ENCODE results near the gene ZNF467.

Gene ZNF467

DNA sequence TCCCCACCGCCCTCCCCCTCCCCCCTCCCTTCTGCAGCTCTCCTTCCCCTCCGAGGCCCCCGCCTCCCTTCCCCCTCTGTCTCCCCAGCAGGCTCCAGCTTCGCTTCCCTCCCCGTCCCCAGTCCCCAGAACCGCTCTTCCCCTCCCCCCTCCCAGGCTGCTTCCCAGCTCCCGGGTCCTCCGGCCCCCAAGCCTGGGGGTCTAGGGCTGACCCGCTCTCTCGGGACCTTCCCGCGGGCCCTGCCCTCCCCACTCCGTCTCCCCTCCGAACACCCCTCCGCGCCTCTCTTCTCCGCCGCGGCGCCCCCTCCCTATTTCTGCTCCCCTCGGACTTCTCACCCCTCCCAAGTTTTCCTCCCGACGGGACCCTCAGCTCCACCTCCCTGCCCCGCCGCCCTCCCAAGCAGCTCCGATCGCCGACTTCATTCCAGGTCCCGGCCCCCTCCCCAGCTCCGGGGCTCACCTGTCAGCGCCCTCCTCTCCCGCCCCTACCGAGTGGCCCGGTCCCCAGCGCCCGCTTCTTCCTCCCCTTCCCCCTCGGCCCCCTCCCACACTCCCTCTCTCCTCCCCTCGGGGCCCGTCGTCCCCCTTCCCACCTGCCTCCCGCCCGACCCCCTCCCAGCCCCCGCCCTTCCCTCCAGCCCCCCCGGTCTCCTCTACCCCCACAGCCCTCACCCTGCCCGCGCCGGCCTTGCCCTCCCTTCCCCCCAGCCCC lies 990 bp downstream of the ZNF467 start:
- Histone ChIP-seq H3K4me1 (ENCODE audit: low read depth, poor library complexity, severe bottlenecking) (peaks cover 9% of the 10 kb centered on the region), H3K4me3 (IDR thresholded peaks at IDR 0.05; ENCODE audit: insufficient read depth, low read depth, low read length) (no peak overlapping the region), H3K79me2 (ENCODE audit: insufficient read depth, low read depth) (no peaks in the 10 kb centered on the region), H3K27me3 (ENCODE audit: insufficient read depth, low read depth) (peaks cover 37% of the 10 kb centered on the region), H3K4me2 (peak overlapping the region; percentile 60), H4K20me1 (ENCODE audit: insufficient read depth) (no peaks in the 10 kb centered on the region), H3K27ac (no peak overlapping the region), H2AFZ (ENCODE audit: low read depth) (peak overlapping the region; percentile 47; the same call in 1 of the 2 replicates), H3K36me3 (ENCODE audit: insufficient read depth) (no peaks in the 10 kb centered on the region), H3K9ac (no peak overlapping the region)
- TF ChIP-seq, protein P1, sequence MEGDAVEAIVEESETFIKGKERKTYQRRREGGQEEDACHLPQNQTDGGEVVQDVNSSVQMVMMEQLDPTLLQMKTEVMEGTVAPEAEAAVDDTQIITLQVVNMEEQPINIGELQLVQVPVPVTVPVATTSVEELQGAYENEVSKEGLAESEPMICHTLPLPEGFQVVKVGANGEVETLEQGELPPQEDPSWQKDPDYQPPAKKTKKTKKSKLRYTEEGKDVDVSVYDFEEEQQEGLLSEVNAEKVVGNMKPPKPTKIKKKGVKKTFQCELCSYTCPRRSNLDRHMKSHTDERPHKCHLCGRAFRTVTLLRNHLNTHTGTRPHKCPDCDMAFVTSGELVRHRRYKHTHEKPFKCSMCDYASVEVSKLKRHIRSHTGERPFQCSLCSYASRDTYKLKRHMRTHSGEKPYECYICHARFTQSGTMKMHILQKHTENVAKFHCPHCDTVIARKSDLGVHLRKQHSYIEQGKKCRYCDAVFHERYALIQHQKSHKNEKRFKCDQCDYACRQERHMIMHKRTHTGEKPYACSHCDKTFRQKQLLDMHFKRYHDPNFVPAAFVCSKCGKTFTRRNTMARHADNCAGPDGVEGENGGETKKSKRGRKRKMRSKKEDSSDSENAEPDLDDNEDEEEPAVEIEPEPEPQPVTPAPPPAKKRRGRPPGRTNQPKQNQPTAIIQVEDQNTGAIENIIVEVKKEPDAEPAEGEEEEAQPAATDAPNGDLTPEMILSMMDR (conservative IDR thresholded peaks at IDR 0.05; ENCODE audit: low read depth, low read length), result no peak

GRCh38 chr7:149771720-149772240 lies 1.6 kb downstream of the ZNF467 start:
- Histone ChIP-seq H2AFZ (ENCODE audit: low read depth) (peak overlapping the region; percentile 68; the same call in 1 of the 2 replicates), H3K79me2 (ENCODE audit: insufficient read depth, low read depth) (no peaks in the 10 kb centered on the region), H3K9ac (no peak overlapping the region), H3K4me1 (ENCODE audit: low read depth, poor library complexity, severe bottlenecking) (peaks cover 9% of the 10 kb centered on the region), H3K4me3 (IDR thresholded peaks at IDR 0.05; ENCODE audit: insufficient read depth, low read depth, low read length) (no peak overlapping the region), H3K27ac (no peak overlapping the region), H3K36me3 (ENCODE audit: insufficient read depth) (no peaks in the 10 kb centered on the region), H4K20me1 (ENCODE audit: insufficient read depth) (no peaks in the 10 kb centered on the region), H3K27me3 (ENCODE audit: insufficient read depth, low read depth) (peaks cover 32% of the 10 kb centered on the region), H3K4me2 (no peak overlapping the region; the same call in 1 of the 2 replicates)
- TF ChIP-seq, protein P1 (conservative IDR thresholded peaks at IDR 0.05; ENCODE audit: low read depth, low read length), result no peak

DNA sequence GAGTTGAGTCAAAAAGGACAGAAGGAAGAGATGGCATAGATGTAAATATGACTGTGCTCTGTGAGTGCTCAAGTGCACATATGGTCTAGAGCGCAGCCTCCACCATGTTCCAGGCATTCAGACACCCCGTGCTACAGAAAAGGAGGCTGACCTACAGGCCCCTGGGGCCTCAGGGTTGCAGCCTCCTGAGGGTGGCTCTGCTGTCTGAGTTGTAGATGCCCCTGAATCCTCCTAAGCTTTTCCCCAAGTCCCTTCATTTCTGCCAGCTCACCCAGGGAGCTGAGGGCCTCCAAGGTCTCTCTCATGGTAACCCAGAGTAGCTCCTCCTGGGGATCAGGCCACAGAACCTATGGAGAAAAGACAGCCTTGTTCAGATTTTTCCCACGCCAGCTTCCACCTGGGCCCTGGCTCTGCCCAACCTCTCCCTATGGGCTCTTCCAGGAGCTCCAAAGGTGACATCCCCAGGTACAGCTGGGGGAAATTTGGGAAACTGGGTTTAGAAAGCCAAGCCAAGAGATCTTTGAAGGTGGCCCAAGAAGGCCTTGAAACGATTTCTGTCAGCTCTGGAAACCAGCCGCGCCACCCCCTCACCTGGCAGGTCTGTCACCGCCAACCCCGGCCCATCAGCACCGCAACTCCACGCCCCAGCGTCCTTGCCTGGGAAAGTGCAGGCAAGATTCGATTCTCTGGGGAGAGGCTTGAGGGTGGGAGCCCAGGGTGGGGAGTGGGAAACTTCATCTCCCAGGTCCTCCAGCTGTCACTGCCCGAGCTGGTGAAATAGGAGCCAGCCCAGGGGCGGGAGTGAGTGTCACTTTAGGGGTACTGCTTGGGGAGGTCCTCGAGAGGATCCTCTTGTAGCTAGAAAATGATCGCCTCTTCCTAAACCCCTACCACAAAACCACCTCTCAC lies 2.4 kb downstream of the ZNF467 start:
- Histone ChIP-seq H3K4me2 (peak overlapping the region; percentile 56; the same call in 1 of the 2 replicates), H3K27ac (no peak overlapping the region), H3K4me1 (ENCODE audit: low read depth, poor library complexity, severe bottlenecking) (peaks cover 9% of the 10 kb centered on the region), H3K9ac (no peak overlapping the region), H3K4me3 (IDR thresholded peaks at IDR 0.05; ENCODE audit: insufficient read depth, low read depth, low read length) (no peak overlapping the region), H2AFZ (ENCODE audit: low read depth) (peak overlapping the region; percentile 68; the same call in 1 of the 2 replicates), H3K79me2 (ENCODE audit: insufficient read depth, low read depth) (no peaks in the 10 kb centered on the region), H4K20me1 (ENCODE audit: insufficient read depth) (no peaks in the 10 kb centered on the region), H3K27me3 (ENCODE audit: insufficient read depth, low read depth) (peaks cover 27% of the 10 kb centered on the region), H3K36me3 (ENCODE audit: insufficient read depth) (no peaks in the 10 kb centered on the region)
- TF ChIP-seq, protein P1 (conservative IDR thresholded peaks at IDR 0.05; ENCODE audit: low read depth, low read length), result no peak

GRCh38 chr7:149769915-149770314 lies 3.5 kb downstream of the ZNF467 start:
- H4K20me1 ChIP-seq (ENCODE audit: insufficient read depth), result no peaks in the 10 kb centered on the region
- no peak overlapping the region for H3K9ac ChIP-seq
- TF ChIP-seq, protein P1 (conservative IDR thresholded peaks at IDR 0.05; ENCODE audit: low read depth, low read length), result no peak
- no peaks in the 10 kb centered on the region for H3K36me3 ChIP-seq (ENCODE audit: insufficient read depth)
- H3K4me3 ChIP-seq (IDR thresholded peaks at IDR 0.05; ENCODE audit: insufficient read depth, low read depth, low read length), result no peak overlapping the region
- H3K79me2 ChIP-seq (ENCODE audit: insufficient read depth, low read depth), result no peaks in the 10 kb centered on the region
- no peak overlapping the region for H3K4me2 ChIP-seq
- H3K27me3 ChIP-seq (ENCODE audit: insufficient read depth, low read depth), result peaks cover 16% of the 10 kb centered on the region
- H3K27ac ChIP-seq, result no peak overlapping the region
- peaks cover 6% of the 10 kb centered on the region for H3K4me1 ChIP-seq (ENCODE audit: low read depth, poor library complexity, severe bottlenecking)
- no peak overlapping the region for H2AFZ ChIP-seq (ENCODE audit: low read depth)
